Gastroesophageal sphincter (tissue), 3 donors: ENCODE measurements around the gene KAZN.

Source experiments
- CTCF ChIP-seq, 4 experiments: fragments of 200-600 bp in 2 of 4; fragments of 450-650 bp in 2 of 4; sonication (generic) in 1 of 4; IDR thresholded peaks; one replicate each; pipeline ENCODE4 v1.5.1; 2017 to 2019; ENCODE audit warnings: antibody characterized with exemption in 4 of 4, mild to moderate bottlenecking in 2 of 4, moderate library complexity in 2 of 4
- EP300 ChIP-seq: sonication (generic); formaldehyde crosslinking; IDR thresholded peaks from one replicate; pipeline ENCODE4 v1.6.1; 2017; ENCODE audit warnings: antibody characterized with exemption, mild to moderate bottlenecking

GRCh38 chr1:14650951-14651350, 52.5 kb downstream of the KAZN start:
- TF ChIP-seq CTCF (IDR thresholded peaks at IDR 0.05) (no peak), EP300 (no peak)
